Heart left ventricle (tissue), 16 donors: ENCODE results near the gene GABRB1. TPM values are rescaled to one million over a fixed set of nuclear protein-coding genes. Genes with fewer than 3 reads are reported as not detected.

Experiments used
- ATAC-seq, 4 donors: fragments of 200-7000 bp; cut with Tn5 transposase; one replicate each; pipeline ENCODE4 v1.9.1; 2020 to 2022; ENCODE audit warnings: moderate library complexity in 4 of 4, mild to moderate bottlenecking in 3 of 4, moderate number of reproducible peaks in 1 of 4
- DNase-seq, 5 donors: peaks; one replicate each; pipeline ENCODE4 v3.0.0-alpha.2; 2020
- H3K27ac ChIP-seq, 12 donors: fragments of 200-600 bp; sonication (generic) in 4 of 12; one replicate each; pipeline versions ENCODE4 v1.5.0 to v1.8.0; 2016 to 2022; ENCODE audit warnings: mild to moderate bottlenecking in 2 of 12
- H3K27me3 ChIP-seq, 9 donors: fragments of 200-600 bp; sonication (generic) in 2 of 9; one replicate each; pipeline versions ENCODE4 v1.5.1 to v1.8.0; 2016 to 2022; ENCODE audit warnings: mild to moderate bottlenecking in 3 of 9
- H3K36me3 ChIP-seq, 9 donors: fragments of 200-600 bp; sonication (generic) in 2 of 9; one replicate each; pipeline versions ENCODE4 v1.5.0 to v1.8.0; 2018 to 2022; ENCODE audit warnings: mild to moderate bottlenecking in 2 of 9
- H3K4me1 ChIP-seq, 12 donors: fragments of 200-600 bp; sonication (generic) in 4 of 12; one replicate each; pipeline versions ENCODE4 v1.5.0 to v1.8.0; 2016 to 2022; ENCODE audit warnings: mild to moderate bottlenecking in 3 of 12
- H3K4me3 ChIP-seq, 12 donors: fragments of 200-600 bp; sonication (generic) in 4 of 12; one replicate each; pipeline versions ENCODE4 v1.5.0 to v1.8.0; 2017 to 2022; ENCODE audit warnings: mild to moderate bottlenecking in 9 of 12, moderate library complexity in 4 of 12
- H3K9me3 ChIP-seq, 12 donors: fragments of 200-600 bp; sonication (generic) in 4 of 12; one replicate each; pipeline versions ENCODE4 v1.5.0 to v1.8.0; 2016 to 2022; ENCODE audit warnings: mild to moderate bottlenecking in 1 of 12
- POLR2A ChIP-seq, 2 donors: fragments of 450-650 bp; IDR thresholded peaks; one replicate each; pipeline ENCODE4 v1.6.1; 2017; ENCODE audit warnings: antibody characterized with exemption in 2 of 2, mild to moderate bottlenecking in 2 of 2, moderate library complexity in 2 of 2
- WGBS, 4 donors: extraction: QIAGEN DNeasy Blood & Tissue Kit in 2 of 4; methylation state at CpG; one replicate each; pipeline versions ENCODE4 v1.1.5 to v1.1.7; 2013 to 2018; 5-methylcytosine and 5-hydroxymethylcytosine counted together
- intact Hi-C, 10 donors: fragments of 100-400 bp; cut with DNase I; formaldehyde crosslinking; loops; one replicate each; pipeline versions ENCODE4 v1.11.1 to v1.14.2; 2022
- polyA plus RNA-seq, 2 donors: library from polyadenylated mRNA; stranded (reverse); fragments of 200-250 nt; gene quantifications; one replicate each; pipeline ENCODE4 v1.2.3, GENCODE V29; 2013
- total RNA-seq, 9 donors: library from RNA; depleted of rRNA in 2 of 9; stranded (reverse); fragments of >200 nt in 2 of 9; fragmentation: NEBNext Ultra II Directional in 3 of 9; extraction: Animal tissue kit (Norgen Biotek cat#: 25700) in 3 of 9; gene quantifications; one replicate each; pipeline versions ENCODE4 v1.1.0 to v1.2.4, GENCODE V29; 2016 to 2023
- TF ChIP-seq, protein P1 (sequence below), 12 donors: fragments of 200-600 bp; sonication (generic) in 4 of 12; IDR thresholded peaks; one replicate each; pipeline versions ENCODE4 v1.5.0 to v1.8.0; 2018 to 2022; ENCODE audit warnings: antibody characterized with exemption in 12 of 12, mild to moderate bottlenecking in 5 of 12
- donor health status: ischemic (EF 13 %, LVEDD 7.1; RV severe dilation, severe dysfunction).
- donor health status: healthy with polysubstance abuse.
- donor health status: DM: no; HTN: yes; CAD: no.
- donor health status: DM: no; HTN: no; CAD: no.
- donor health status: ischemic (EF 25% LVEDD 6.9; RV normal size, moderate dysfunction).
- donor health status: ischemic (EF 25% LVEDD 5.7; RV mildly dilated, moderate dysfunction).
- donor health status: healthy.
- donor health status: DM: yes; HTN: yes; CAD: no.
- donor health status: ischemic (EF 35%, LVEDD 5.7; RV mildly dilated, moderate dysfunction).
- donor health status: nonischemic (EF 11% LVEDD 7.7; RV severe dilation, severe dysfunction).
- donor health status: DM: yes; HTN: yes; CAD: no.
- donor health status: PGD.
- donor health status: ischemic (EF 29% LVEDD 5.4; RV normal size, mild dysfunction).
- donor health status: nonischemic (EF 23%, LVEDD 6.1; RV moderate dilation, normal function).

Gene GABRB1
- total and polyA plus RNA-seq, 11 donors: 1.0 to 13.6 (median 4.5) TPM

DNA sequence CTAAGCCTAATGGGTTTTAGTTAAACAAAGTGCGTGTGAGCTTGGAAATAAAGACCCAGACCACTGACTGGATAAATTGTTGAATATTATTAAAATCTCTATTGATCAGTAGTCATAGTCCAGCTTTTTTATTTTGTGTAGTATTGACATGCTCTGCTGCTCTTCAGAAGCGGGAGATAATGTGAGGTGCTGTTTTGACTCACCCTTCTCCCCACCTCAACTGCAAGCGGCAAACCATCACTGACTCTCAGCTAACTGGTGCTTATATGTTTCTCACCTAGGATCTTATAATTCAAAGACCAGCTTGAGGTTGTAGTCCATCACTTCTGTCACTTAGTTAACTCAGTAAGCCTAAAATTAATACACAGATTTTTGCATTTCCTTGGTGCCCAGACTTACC, 359.9 kb downstream of the GABRB1 start:
- TF ChIP-seq, protein P1, sequence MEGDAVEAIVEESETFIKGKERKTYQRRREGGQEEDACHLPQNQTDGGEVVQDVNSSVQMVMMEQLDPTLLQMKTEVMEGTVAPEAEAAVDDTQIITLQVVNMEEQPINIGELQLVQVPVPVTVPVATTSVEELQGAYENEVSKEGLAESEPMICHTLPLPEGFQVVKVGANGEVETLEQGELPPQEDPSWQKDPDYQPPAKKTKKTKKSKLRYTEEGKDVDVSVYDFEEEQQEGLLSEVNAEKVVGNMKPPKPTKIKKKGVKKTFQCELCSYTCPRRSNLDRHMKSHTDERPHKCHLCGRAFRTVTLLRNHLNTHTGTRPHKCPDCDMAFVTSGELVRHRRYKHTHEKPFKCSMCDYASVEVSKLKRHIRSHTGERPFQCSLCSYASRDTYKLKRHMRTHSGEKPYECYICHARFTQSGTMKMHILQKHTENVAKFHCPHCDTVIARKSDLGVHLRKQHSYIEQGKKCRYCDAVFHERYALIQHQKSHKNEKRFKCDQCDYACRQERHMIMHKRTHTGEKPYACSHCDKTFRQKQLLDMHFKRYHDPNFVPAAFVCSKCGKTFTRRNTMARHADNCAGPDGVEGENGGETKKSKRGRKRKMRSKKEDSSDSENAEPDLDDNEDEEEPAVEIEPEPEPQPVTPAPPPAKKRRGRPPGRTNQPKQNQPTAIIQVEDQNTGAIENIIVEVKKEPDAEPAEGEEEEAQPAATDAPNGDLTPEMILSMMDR (IDR thresholded peaks at IDR 0.05): no peak
- TF ChIP-seq POLR2A (IDR thresholded peaks at IDR 0.05): no peak
- no peaks in the 10 kb centered on the region for H3K36me3 ChIP-seq
- no peak for ATAC-seq
- no peak overlapping the region for H3K27ac ChIP-seq
- no peaks in the 10 kb centered on the region for H3K27me3 ChIP-seq
- no peaks in the 10 kb centered on the region for H3K9me3 ChIP-seq
- DNase-seq: no peak
- intact Hi-C loops: no loop called here
- WGBS, 4 donors: 91 to 96% (median 95%) methylated on average over 3 of the region's 3 CpGs
- no peak overlapping the region for H3K4me3 ChIP-seq
- H3K4me1 ChIP-seq: no peaks in the 10 kb centered on the region

DNA sequence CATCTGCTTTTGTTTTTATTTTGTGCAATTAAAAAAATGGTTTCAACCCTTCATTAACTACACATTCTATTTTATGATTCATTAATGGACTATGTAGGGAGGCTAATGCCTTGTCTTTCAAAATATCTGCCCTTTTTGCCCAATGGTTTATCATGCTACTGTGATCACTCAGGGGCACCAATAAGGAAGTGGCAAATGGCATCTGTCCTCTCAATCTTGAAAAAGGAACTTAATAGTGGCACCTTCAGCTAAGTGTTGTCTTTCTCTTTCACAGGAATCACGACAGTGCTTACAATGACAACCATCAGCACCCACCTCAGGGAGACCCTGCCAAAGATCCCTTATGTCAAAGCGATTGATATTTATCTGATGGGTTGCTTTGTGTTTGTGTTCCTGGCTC, 375.0 kb downstream of the GABRB1 start:
- Histone ChIP-seq H3K4me1 (no peaks in the 10 kb centered on the region), H3K27me3 (no peaks in the 10 kb centered on the region), H3K27ac (no peak overlapping the region), H3K36me3 (no peaks in the 10 kb centered on the region), H3K9me3 (no peaks in the 10 kb centered on the region), H3K4me3 (no peak overlapping the region)
- WGBS, 4 donors: 71 to 85% (median 76%) methylated on average over 2 of the region's 2 CpGs
- intact Hi-C loops: no loop called here
- TF ChIP-seq, protein P1 (IDR thresholded peaks at IDR 0.05): no peak
- TF ChIP-seq POLR2A (IDR thresholded peaks at IDR 0.05): no peak
- ATAC-seq: no peak
- no peak for DNase-seq

DNA sequence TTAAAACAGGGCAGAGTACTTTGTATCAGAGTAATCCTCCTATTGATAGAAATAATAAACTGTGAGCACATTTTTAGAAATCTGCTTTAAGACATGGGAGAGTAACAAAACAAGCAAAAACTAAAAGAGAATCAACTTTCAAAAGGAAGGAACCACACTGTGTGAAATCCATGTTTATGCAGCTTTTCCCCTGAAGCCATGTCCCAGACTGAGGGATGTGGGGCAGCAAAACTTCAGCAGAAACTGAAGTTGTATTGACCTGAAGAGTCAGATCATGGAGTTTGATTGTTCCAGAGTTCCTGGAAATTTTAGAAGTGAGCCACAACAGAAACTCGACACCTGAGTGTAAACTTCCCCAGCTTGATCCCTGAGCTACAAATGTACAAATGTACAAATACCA, 378.9 kb downstream of the GABRB1 start:
- Histone ChIP-seq H3K4me3 (no peak overlapping the region), H3K27me3 (no peaks in the 10 kb centered on the region), H3K36me3 (no peaks in the 10 kb centered on the region), H3K4me1 (no peaks in the 10 kb centered on the region), H3K27ac (no peak overlapping the region), H3K9me3 (no peaks in the 10 kb centered on the region)
- 62 to 79% (median 68%) methylated on average over 1 of the region's 1 CpG for WGBS, 4 donors
- ATAC-seq: no peak
- intact Hi-C loops: no loop called here
- no peak for TF ChIP-seq POLR2A (IDR thresholded peaks at IDR 0.05)
- TF ChIP-seq, protein P1 (IDR thresholded peaks at IDR 0.05): no peak
- no peak for DNase-seq

DNA sequence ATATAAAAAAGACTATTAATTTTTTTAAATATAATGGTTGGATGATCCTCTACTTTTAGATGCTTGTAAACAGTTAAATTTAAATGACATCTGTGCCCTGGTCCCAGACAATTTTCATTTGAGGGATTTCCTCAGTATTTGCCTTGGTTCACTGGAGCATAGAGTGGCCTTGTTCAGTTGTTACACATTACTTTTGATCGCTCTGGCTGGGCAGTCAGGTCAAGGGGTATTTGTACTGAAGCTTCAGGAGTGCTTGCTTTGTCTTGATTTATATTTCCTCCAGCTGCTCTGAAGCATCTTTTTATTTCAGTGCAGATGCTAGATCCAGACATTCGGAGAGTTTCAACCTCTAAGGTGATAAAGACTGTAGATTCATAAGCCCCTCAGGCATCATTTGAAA, 382.2 kb downstream of the GABRB1 start:
- DNase-seq (no peak), ATAC-seq (no peak)
- TF ChIP-seq, protein P1 (IDR thresholded peaks at IDR 0.05): no peak
- TF ChIP-seq POLR2A (IDR thresholded peaks at IDR 0.05): no peak
- H3K27me3 ChIP-seq: no peaks in the 10 kb centered on the region
- H3K4me1 ChIP-seq: no peaks in the 10 kb centered on the region
- H3K4me3 ChIP-seq: no peak overlapping the region
- H3K27ac ChIP-seq: no peak overlapping the region
- no peaks in the 10 kb centered on the region for H3K36me3 ChIP-seq
- no peaks in the 10 kb centered on the region for H3K9me3 ChIP-seq
- 73 to 90% (median 83%) methylated on average over 2 of the region's 2 CpGs for WGBS, 4 donors
- intact Hi-C loops: no loop called here
